Ovary (tissue), 3 donors: ENCODE measurements around the gene TMC8.

Experiments
- CTCF ChIP-seq, 3 donors: fragments of 450-650 bp in 2 of 3; fragments of 200-600 bp in 1 of 3; IDR thresholded peaks; one replicate each; pipeline versions ENCODE4 v1.5.1 to v1.8.0; 2016 to 2022; ENCODE audit warnings: antibody characterized with exemption in 3 of 3, mild to moderate bottlenecking in 1 of 3
- EP300 ChIP-seq: sonication (generic); formaldehyde crosslinking; IDR thresholded peaks from one replicate; pipeline ENCODE4 v1.6.1; 2017; ENCODE audit warnings: antibody characterized with exemption
- POLR2A ChIP-seq: fragments of 450-650 bp; IDR thresholded peaks from one replicate; pipeline ENCODE4 v1.6.1; 2017; ENCODE audit warnings: antibody characterized with exemption, mild to moderate bottlenecking, moderate library complexity
- donor health status: DM: no; HTN: no; CAD: no.

- TF ChIP-seq CTCF (IDR thresholded peaks at IDR 0.05) (no peak), EP300 (no peak), POLR2A (no peak)
These were observed 1.8 kb upstream of the TMC8 start, which contains the start of gene TMC6 for GRCh38 chr17:78128551-78129350.
